PC-9 (cell line): Measurements from ENCODE around the gene XPO5.

Source experiments
- CTCF ChIP-seq: fragments of 200-600 bp; sonication (generic); conservative IDR thresholded peaks from 2 replicates; pipeline ENCODE4 v1.6.1; 2017; ENCODE audit warnings: mixed run types, antibody characterized with exemption, mild to moderate bottlenecking, moderate library complexity
- EZH2 ChIP-seq: fragments of 200-600 bp; sonication (generic); IDR thresholded peaks from 2 replicates; pipeline ENCODE4 v1.8.0; 2017; ENCODE audit warnings: antibody characterized with exemption, low read depth

GRCh38 chr6:43493833-43494232 is 82.0 kb downstream of the XPO5 start:
- TF ChIP-seq CTCF, result no peak
- TF ChIP-seq EZH2, result no peak
